GM12865 (cell line): ENCODE results near the gene TSPAN17.

Experiments used
- DNase-seq: peaks from one replicate; pipeline ENCODE4 v3.0.0; 2010; ENCODE audit warnings: low read depth
- H3K4me3 ChIP-seq: 2 replicates; pipeline ENCODE4 v1.5.1; 2011; ENCODE audit warnings: mild to moderate bottlenecking, low read depth, low read length, control low read depth
- TF ChIP-seq, protein P1 (sequence below): IDR thresholded peaks from 2 replicates; pipeline ENCODE4 v1.5.1; 2011; ENCODE audit warnings: low read length, control low read depth, low read depth, inconsistent platforms; ENCODE audit not compliant: insufficient read depth; ENCODE audit errors: missing control alignments

TSPAN17 gene

DNA sequence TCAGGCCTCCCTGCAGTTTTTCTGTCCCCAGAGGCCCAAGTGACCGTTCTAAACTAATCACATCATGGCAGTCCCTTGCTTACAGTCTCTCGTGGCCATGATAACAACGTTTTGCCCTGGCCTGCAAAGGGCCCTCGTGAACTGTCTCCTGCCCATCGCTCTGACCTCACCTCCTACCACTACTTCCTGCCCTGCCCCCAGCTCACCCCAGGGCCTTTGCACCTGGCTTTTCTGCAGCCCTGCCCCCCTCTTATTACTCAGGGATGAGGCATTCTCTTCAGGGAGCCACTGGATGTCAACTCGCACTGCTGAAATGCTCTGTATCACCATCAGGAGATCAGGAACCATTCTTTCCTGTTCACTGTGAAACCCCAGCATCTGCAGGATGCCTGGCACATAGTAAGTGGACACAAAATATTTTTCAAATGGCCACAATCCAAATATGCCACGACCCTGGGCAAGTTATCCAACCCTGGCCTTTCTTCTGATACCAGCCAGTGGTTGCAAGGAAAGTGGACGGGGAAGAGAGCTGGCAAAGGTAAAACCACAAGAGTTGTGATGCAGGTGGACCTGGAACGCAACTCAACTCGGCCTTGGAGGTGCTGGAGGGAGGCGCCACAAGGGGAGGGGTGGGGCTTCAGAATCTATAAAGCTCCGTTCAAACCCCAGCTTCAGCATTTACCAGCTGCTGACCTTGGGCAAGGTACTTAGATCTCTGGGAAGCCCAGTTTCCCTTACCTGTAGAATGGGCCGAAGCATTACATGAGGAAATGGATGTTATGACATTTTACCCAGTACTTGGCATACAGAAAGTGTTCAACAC, 18.7 kb upstream of the TSPAN17 start:
- TF ChIP-seq, protein P1, sequence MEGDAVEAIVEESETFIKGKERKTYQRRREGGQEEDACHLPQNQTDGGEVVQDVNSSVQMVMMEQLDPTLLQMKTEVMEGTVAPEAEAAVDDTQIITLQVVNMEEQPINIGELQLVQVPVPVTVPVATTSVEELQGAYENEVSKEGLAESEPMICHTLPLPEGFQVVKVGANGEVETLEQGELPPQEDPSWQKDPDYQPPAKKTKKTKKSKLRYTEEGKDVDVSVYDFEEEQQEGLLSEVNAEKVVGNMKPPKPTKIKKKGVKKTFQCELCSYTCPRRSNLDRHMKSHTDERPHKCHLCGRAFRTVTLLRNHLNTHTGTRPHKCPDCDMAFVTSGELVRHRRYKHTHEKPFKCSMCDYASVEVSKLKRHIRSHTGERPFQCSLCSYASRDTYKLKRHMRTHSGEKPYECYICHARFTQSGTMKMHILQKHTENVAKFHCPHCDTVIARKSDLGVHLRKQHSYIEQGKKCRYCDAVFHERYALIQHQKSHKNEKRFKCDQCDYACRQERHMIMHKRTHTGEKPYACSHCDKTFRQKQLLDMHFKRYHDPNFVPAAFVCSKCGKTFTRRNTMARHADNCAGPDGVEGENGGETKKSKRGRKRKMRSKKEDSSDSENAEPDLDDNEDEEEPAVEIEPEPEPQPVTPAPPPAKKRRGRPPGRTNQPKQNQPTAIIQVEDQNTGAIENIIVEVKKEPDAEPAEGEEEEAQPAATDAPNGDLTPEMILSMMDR = no peak
- DNase-seq = no peak
- H3K4me3 ChIP-seq = no peak overlapping the region

- TF ChIP-seq, protein P1 = no peak
- DNase-seq = no peak
- no peak overlapping the region for H3K4me3 ChIP-seq
Observed at GRCh38 chr5:176629317-176629852, 17.9 kb upstream of the TSPAN17 start.

DNA sequence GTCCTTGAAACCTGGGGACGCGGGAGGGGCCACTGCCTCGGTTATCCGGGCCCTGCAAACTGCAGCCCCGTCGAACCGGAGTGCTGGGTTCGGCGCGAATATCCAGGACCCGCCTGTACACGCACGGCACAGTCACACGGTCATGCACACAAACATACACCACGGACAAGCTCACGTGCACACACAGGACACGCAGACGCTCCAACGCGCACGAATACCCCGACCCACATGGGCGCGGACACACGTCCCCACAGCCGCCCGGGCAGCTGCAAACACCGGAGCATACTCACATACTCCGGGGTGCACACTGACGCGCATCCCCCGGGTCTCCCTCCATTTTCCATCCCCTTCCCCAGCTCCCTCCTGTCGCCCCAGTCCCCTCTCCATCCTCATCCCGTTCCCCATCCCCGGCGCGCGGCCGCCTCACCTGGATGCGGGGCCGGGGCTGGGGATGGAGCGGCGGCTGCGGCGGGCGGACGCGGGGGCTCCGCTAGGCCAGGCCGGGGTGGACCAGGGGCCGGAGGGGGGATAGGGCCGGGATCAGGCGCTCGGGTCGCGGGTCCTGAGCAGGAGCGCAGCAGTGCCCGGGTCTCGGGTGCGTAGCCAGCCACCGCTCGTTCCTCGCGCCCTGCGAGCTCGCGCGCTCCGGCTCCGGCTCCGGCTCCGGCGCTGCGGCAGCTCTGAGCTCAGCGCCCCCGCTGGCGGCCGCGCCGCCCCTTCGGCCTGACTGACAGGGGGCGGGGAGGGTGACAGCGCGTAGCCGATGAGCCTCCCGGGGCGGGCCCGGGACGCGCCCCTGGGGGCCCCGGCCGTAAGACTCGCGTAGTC, 17.2 kb upstream of the TSPAN17 start, which contains the start of the genes EIF4E1B and SNCB:
TSS of gene EIF4E1B (plus strand) at position 823 of the 828 bp plus-strand sequence. CDS start 12,113 bp downstream, outside the sequence.
TSS of gene SNCB (minus strand) at position 682 of the 828 bp plus-strand sequence. CDS start 880 bp downstream, outside the sequence.
- TF ChIP-seq, protein P1 = no peak
- no peak within 1 kb of the TSS for H3K4me3 ChIP-seq

GRCh38 chr5:176630681-176631222, 16.5 kb upstream of the TSPAN17 start:
- TF ChIP-seq, protein P1 = no peak
- DNase-seq = no peak
- H3K4me3 ChIP-seq = no peak overlapping the region

More for the DNA sequence above, 17.2 kb upstream of the TSPAN17 start, which contains the start of the genes EIF4E1B and SNCB:
- DNase-seq = peak; percentile 32

DNA sequence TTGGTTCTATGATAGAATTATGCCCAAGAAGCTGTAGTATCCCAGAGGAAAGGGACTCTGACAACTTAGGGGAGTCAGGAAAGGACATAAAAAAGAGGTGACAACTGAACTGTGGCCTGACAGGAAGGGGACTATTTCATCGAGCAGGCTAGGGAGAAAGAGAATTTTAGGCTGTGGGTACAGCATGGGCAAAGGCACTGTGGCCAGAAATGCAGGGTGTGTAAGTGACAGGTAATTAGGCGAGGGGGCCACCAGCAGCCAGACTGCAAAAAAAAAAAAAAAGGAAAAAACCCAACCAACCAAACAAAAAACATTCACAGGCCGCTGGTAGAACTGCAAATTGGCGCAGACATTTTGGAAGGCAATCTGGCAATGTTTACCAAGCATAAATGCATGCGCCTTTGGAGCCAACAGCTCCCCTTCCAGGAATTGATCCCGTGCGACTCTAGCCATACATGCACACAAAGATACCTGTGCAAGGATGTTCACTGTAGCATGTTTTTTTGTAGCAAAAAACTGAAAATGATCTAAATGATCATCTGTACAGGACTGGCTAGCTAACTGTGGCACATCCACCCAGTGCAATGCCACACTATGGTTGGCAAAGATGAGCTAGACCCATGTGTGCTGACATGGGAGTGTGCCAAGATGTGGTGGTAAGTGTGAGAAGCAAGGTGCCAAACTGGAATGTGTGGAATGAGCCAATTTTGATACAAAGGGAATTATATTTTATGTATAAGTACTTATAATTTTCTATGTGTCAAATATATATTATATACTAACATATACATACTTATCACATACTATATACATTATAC, 15.7 kb upstream of the TSPAN17 start:
- TF ChIP-seq, protein P1 = no peak
- H3K4me3 ChIP-seq = no peak overlapping the region
- DNase-seq = no peak

GRCh38 chr5:176632745-176633144, 14.5 kb upstream of the TSPAN17 start:
- no peak for DNase-seq
- TF ChIP-seq, protein P1 = no peak
- H3K4me3 ChIP-seq = no peak overlapping the region
